ENCODE measurements around the gene TBC1D3L. TPM values are rescaled to one million over a fixed set of nuclear protein-coding genes. Genes with fewer than 3 reads are reported as not detected.
"Not testable (repeated sequence)": the region's sequence is repeated elsewhere in the genome, so short reads cannot be mapped to it uniquely, and the experiment has no call there.

TBC1D3L gene
- total RNA-seq = 10 to 100 TPM in 1 of 4 donors, 1 to 10 TPM in 3; 7.9 to 10.6 (median 8.8) TPM
- 1 to 10 TPM; 3.8 to 6.0 (median 3.8) TPM for polyA plus RNA-seq
- long read RNA-seq, donor 1, partial matches to known transcripts = 1 of 1 reads
- long read RNA-seq, donor 1, other reads (novel, unspliced or antisense) = 0 of 1 reads
- long read RNA-seq, donor 2, partial matches to known transcripts = 4 of 6 reads
- long read RNA-seq, donor 2, other reads (novel, unspliced or antisense) = 2 of 6 reads

DNA sequence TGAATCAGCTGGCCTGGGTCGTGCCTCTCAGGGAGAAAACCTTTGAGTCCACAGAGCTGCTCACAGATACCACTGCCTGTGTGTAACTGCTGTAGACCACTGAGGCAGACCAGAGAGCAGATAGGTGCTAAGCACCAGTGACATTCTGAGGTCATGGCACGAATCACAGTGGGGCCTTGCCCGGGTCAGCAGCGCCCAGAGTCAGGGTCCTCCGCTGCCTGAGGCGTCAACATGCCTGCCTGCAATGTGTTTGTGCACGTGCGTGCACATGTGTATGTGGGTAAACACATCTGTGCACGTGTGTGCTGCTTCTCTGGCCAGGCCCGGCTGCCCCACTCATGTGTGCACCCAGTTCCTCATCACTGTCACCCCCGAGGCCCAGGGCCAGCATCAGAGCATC, at the start of gene TBC1D3L:
Gene TBC1D3L (minus strand): TSS at position 101 of the 400 bp plus-strand sequence. CDS start 1,540 bp downstream, outside the sequence.
- ATAC-seq; H3K4me1 ChIP-seq; H3K36me3 ChIP-seq (ENCODE audit: insufficient read depth in 1 of 2, low read depth in 1 of 2); H3K9me3 ChIP-seq; DNase-seq; H3K4me3 ChIP-seq; H3K27me3 ChIP-seq (ENCODE audit: insufficient read depth in 3 of 3, low read length in 2 of 3); intact Hi-C loops (cut with DNase I); H3K27ac ChIP-seq: not testable (repeated sequence)
- WGBS, 3 donors = no CpG with 5 or more reads among the region's 11 CpGs

DNA sequence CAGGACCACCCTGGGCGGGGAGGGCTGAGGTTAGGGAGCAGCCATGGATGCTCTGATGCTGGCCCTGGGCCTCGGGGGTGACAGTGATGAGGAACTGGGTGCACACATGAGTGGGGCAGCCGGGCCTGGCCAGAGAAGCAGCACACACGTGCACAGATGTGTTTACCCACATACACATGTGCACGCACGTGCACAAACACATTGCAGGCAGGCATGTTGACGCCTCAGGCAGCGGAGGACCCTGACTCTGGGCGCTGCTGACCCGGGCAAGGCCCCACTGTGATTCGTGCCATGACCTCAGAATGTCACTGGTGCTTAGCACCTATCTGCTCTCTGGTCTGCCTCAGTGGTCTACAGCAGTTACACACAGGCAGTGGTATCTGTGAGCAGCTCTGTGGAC, 14.8 kb upstream of the TBC1D3L start, which contains the start of gene TBC1D3D:
Gene TBC1D3D (plus strand): TSS at position 301 of the 400 bp plus-strand sequence. CDS start 1,585 bp downstream, outside the sequence.
- DNase-seq; ATAC-seq; H3K4me3 ChIP-seq; intact Hi-C loops (cut with DNase I); H3K27me3 ChIP-seq (ENCODE audit: insufficient read depth in 3 of 3, low read length in 2 of 3); H3K27ac ChIP-seq; H3K4me1 ChIP-seq; H3K9me3 ChIP-seq; H3K36me3 ChIP-seq (ENCODE audit: insufficient read depth in 1 of 2, low read depth in 1 of 2): not testable (repeated sequence)
- WGBS, 3 donors = no CpG with 5 or more reads among the region's 11 CpGs

Other genes starting within 250 kb of the TBC1D3L start
- not detected for gene HNF1B, start 244.0 kb downstream of the TBC1D3L start, total RNA-seq
- gene HNF1B, start 244.0 kb downstream of the TBC1D3L start, polyA plus RNA-seq = under 1 TPM in 1 of 3 donors, not detected in 2; 0.03 TPM
- not detected for gene TBC1D3K, start 64.6 kb downstream of the TBC1D3L start, total RNA-seq
- not detected for gene TBC1D3K, start 64.6 kb downstream of the TBC1D3L start, polyA plus RNA-seq
- gene TBC1D3D, start 14.9 kb upstream of the TBC1D3L start, total RNA-seq = 1 to 10 TPM in 1 of 4 donors, not detected in 3; 1.1 TPM
- under 1 TPM; 0.01 to 0.92 (median 0.89) TPM for gene TBC1D3D, start 14.9 kb upstream of the TBC1D3L start, polyA plus RNA-seq
- gene TBC1D3C, start 79.6 kb upstream of the TBC1D3L start, total RNA-seq = not detected
- under 1 TPM in 1 of 3 donors, not detected in 2; 0.77 TPM for gene TBC1D3C, start 79.6 kb upstream of the TBC1D3L start, polyA plus RNA-seq
- gene TBC1D3E, start 138.9 kb upstream of the TBC1D3L start, total RNA-seq = not detected
- not detected for gene TBC1D3E, start 138.9 kb upstream of the TBC1D3L start, polyA plus RNA-seq
- not detected for gene TBC1D3, start 203.5 kb upstream of the TBC1D3L start, total RNA-seq
- not detected for gene TBC1D3, start 203.5 kb upstream of the TBC1D3L start, polyA plus RNA-seq